GM19463 (cell line): Measurements from ENCODE around the gene NKAIN4.

Experiments
- ATAC-seq: cut with Tn5 transposase; IDR thresholded peaks from one replicate; pipeline ENCODE4 v1.9.1; 2021; ENCODE audit warnings: mild to moderate bottlenecking, moderate library complexity; ENCODE audit not compliant: unreplicated experiment

NKAIN4 gene

GRCh38 chr20:63220696-63221399, 33.4 kb downstream of the NKAIN4 start:
- no peak for ATAC-seq

- ATAC-seq = no peak
These were observed 34.3 kb downstream of the NKAIN4 start for GRCh38 chr20:63219866-63220521.

GRCh38 chr20:63219447-63219821, 34.8 kb downstream of the NKAIN4 start:
- no peak for ATAC-seq

- ATAC-seq = no peak
These were observed 35.4 kb downstream of the NKAIN4 start for GRCh38 chr20:63218701-63219446.

- no peak for ATAC-seq
These were observed 36.6 kb downstream of the NKAIN4 start for GRCh38 chr20:63217706-63218105.

GRCh38 chr20:63216849-63217471, 37.3 kb downstream of the NKAIN4 start:
- no peak for ATAC-seq

- ATAC-seq = peak; percentile 91
These were observed 38.0 kb downstream of the NKAIN4 start, which contains the start of gene YTHDF1 for GRCh38 chr20:63216041-63216848. TSS of gene YTHDF1 (minus strand) at chr20:63216131. CDS start at chr20:63215892, 239 bp downstream.

- ATAC-seq = no peak
These were observed 38.9 kb downstream of the NKAIN4 start for GRCh38 chr20:63215101-63216040.

- ATAC-seq = no peak
These were observed 39.7 kb downstream of the NKAIN4 start for GRCh38 chr20:63214514-63214913.

- ATAC-seq = no peak
These were observed 41.5 kb downstream of the NKAIN4 start for GRCh38 chr20:63212792-63213191.

GRCh38 chr20:63212393-63212730, 41.9 kb downstream of the NKAIN4 start:
- no peak for ATAC-seq

- ATAC-seq = no peak
These were observed 44.2 kb downstream of the NKAIN4 start for GRCh38 chr20:63210011-63210605.

- ATAC-seq = no peak
These were observed 45.8 kb downstream of the NKAIN4 start for GRCh38 chr20:63208346-63208909.

GRCh38 chr20:63206878-63207277, 47.4 kb downstream of the NKAIN4 start:
- no peak for ATAC-seq

GRCh38 chr20:63205896-63206295, 48.4 kb downstream of the NKAIN4 start:
- no peak for ATAC-seq

GRCh38 chr20:63204362-63204761, 49.9 kb downstream of the NKAIN4 start:
- ATAC-seq = no peak

- ATAC-seq = no peak
These were observed 51.3 kb downstream of the NKAIN4 start for GRCh38 chr20:63202811-63203526.

GRCh38 chr20:63202021-63202420, 52.2 kb downstream of the NKAIN4 start:
- no peak for ATAC-seq
